Stimulated activated naive CD4-positive, alpha-beta T cell (primary cell): ENCODE results near the gene ABCD1.
"Not testable (repeated sequence)": the region's sequence is repeated elsewhere in the genome, so short reads cannot be mapped to it uniquely, and the experiment has no call there.

Experiments used
- DNase-seq, 6 experiments: peaks; one replicate each; lab custom pipeline; 2025; lab: John Stamatoyannopoulos, UW

ABCD1 gene

GRCh38 chrX:153734871-153735270, 10.2 kb downstream of the ABCD1 start:
- DNase-seq = no peak

DNA sequence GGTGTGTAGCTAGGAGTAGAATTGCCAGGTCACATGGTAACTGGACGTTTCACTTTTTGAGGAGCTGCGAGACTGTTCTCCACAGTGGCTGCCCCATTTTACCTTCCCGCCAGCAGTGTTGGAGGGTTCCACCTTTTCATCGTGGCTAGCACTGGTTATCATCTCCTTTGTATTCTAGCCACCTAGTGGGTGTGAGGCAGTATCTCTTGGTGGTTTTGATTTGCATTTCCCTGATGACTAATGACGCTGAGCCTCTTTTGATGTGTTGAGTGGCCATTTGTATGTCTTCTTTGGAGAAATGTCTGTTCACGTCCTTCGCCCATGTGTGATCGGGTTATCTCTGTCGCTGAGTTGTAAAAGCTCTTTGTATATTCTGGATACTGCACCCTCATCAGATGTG, 10.6 kb downstream of the ABCD1 start:
- DNase-seq = no peak

GRCh38 chrX:153736071-153736820, 11.6 kb downstream of the ABCD1 start:
- DNase-seq = no peak

- DNase-seq = no peak
These were observed 12.3 kb downstream of the ABCD1 start for GRCh38 chrX:153736871-153737441.

- no peak for DNase-seq
These were observed 13.5 kb downstream of the ABCD1 start for GRCh38 chrX:153738056-153738605.

DNA sequence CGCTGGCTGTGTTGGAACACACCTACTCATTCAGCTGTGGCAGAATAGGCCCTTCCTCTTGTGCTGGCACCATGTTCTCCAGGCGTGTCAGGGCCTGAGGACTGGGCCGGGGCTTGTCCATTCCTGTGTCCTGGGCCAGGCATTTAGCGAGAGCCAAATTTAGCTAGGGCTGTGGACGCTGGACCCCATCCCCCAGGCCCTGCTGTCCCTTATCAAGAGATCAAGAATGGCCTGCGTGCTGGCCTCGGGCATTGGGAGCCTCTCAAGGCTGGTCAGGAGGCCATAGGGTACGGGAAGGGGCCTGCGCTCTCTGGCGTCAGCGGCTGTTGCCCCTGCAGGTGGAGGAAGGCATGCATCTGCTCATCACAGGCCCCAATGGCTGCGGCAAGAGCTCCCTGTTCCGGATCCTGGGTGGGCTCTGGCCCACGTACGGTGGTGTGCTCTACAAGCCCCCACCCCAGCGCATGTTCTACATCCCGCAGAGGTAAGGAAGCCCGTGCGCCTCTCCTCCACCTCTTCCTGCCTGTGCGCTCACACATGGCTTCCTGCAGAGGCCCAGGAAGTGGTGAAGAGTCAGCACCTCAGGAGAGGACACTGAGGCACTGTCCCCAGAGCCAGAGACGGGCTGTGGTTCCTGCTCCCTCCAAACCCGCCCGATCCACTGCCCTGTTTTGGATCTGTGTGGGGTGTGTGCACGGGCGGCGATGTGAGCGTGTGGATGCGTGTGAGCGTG, 15.3 kb downstream of the ABCD1 start:
- peak in 3 of 6 experiments; percentile 8 to 33 (median 28) for DNase-seq

DNA sequence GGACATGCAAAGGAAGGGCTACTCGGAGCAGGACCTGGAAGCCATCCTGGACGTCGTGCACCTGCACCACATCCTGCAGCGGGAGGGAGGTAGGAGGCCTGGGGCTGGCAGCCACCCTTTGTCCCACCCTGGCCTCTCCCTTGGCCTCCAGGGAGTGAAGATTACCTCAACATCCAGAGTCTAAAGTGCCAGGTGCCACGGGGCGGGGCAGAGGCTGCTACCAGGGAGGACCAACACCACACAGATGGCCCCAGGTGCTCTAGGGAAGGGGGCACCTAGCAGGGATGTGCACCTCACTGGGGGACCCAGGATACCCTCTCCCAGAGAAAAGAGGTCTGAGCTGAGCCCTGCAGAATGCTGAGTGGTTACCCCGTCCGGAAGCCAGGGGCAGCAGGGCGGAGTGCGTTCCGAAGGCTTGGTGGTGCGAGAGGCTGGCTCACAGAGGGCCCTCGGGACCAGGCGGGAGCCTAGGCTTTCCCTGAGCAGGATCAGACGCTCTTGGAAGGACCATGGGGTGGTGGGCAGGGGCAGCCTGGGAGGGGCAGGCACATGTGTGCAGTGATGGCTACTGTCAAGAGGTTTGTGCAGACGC, 16.1 kb downstream of the ABCD1 start:
- DNase-seq = no peak

DNA sequence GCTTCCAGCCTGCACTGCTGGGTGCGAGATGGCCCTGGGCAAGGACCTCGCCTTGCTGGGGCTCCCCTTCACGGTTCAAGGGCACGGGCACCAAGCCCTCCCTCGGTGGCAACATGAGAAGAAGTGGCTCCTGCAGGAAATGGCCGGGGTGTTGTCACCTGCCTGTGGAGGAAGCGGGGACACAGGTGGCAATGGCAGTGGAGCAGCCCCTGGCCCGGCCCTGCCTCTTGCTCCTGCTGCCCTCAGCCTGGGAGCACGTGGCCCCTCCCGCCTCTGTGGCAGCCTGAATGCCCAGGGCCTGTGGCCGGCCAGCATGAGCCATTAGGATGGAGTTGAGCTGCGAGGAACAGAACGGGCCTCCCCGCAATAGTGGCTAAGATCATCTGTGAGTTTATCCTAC, 16.8 kb downstream of the ABCD1 start:
- DNase-seq = no peak

GRCh38 chrX:153742111-153742510, 17.5 kb downstream of the ABCD1 start:
- DNase-seq = not testable (repeated sequence)

DNA sequence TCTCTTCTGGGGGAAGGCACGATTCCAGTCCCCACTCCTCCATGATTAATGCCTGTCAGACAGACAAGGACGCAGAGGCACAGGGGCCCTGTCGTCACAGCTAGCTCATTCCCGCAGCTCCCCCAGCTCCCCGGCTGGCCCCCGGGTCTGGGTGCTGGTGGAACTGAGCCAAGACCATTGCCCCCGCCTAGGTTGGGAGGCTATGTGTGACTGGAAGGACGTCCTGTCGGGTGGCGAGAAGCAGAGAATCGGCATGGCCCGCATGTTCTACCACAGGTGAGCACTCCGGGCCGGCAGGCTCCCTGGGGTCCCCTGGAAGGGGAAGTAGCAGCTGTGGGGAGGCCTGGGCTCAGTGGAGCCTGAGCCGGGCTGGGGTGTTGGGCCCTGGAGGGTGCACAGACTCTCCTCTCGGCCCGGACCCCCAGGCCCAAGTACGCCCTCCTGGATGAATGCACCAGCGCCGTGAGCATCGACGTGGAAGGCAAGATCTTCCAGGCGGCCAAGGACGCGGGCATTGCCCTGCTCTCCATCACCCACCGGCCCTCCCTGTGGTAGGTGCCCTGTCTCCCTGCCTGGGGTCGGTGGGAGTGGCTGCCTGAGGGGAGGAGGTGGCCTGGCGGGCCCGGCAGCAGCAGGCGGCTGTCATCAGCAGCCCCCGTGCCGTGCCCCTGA, 18.3 kb downstream of the ABCD1 start:
- not testable (repeated sequence) for DNase-seq

- not testable (repeated sequence) for DNase-seq
These were observed 19.0 kb downstream of the ABCD1 start for GRCh38 chrX:153743468-153744209.

GRCh38 chrX:153744210-153745066, 19.8 kb downstream of the ABCD1 start:
- DNase-seq = peak in 1 of 6 experiments; percentile 13

GRCh38 chrX:153745067-153745433, 20.4 kb downstream of the ABCD1 start:
- DNase-seq = not testable (repeated sequence)

GRCh38 chrX:153746359-153746758, 21.7 kb downstream of the ABCD1 start:
- DNase-seq = no peak

- DNase-seq = not testable (repeated sequence)
These were observed 22.3 kb downstream of the ABCD1 start for GRCh38 chrX:153746991-153747390.

DNA sequence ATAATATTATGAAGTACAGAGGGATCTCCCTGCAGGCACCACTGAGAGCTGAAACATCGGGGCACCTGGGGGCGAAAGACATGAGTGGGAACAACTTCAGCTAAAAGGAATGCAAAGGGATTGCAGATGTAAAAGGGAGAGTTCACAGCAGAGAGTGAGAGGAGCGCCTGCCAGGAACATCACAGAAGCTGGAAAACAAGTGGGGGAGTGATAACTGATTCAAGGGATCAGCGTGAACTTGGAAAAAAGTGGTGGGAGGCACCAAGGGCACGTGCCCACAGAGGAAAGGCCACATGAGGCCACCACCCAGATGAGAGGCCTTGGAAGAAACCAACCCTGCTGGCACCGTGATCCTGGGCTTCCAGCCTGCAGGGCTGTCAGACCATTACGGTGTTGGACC, 24.4 kb downstream of the ABCD1 start:
- not testable (repeated sequence) for DNase-seq

GRCh38 chrX:153750127-153750774, 25.6 kb downstream of the ABCD1 start:
- DNase-seq = no peak

- DNase-seq = no peak
These were observed 30.5 kb downstream of the ABCD1 start for GRCh38 chrX:153755136-153755535.

GRCh38 chrX:153761863-153762262, 37.2 kb downstream of the ABCD1 start:
- no peak for DNase-seq
